WI38 (cell line): Measurements from ENCODE around the gene EXOC3.

Experiments
- H3K4me3 ChIP-seq: 2 replicates; pipeline ENCODE4 v1.5.1; 2011; ENCODE audit warnings: low read depth, mild to moderate bottlenecking, control low read depth, low read length
- TF ChIP-seq, protein P1 (sequence below): IDR thresholded peaks from 2 replicates; pipeline ENCODE4 v1.5.1; 2012; ENCODE audit warnings: low read depth, mild to moderate bottlenecking, control low read depth, low read length

Gene EXOC3

DNA sequence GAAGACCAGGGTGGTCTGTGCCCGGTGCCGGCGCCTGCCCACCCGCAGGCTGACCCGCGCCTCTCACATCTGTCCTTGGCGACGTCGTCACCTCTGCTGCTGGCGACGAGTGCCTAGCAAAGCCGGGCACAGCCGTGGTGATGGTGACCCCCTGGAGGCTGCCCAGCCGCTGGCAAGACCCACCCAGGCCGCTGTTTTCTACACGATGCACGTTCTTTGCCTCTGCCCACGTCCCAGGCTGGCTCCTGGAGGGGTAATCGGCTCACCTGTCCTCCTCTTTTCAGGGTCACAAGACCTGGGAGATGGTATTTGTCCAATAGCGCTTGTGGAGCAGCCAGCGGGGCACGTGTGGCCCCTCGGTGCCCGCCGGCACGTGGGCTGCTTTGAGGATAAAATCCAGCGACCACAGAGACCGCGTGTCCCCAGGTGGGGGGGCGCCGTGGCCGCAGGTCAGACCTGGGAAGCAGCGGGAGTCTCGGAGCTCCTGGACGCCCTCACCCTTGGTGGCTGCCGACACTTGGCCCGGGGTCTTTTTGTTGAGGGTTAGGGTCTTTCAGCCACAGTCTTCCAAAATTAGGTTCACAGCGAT is 51.8 kb downstream of the EXOC3 start:
- no peak overlapping the region for H3K4me3 ChIP-seq
- TF ChIP-seq, protein P1, sequence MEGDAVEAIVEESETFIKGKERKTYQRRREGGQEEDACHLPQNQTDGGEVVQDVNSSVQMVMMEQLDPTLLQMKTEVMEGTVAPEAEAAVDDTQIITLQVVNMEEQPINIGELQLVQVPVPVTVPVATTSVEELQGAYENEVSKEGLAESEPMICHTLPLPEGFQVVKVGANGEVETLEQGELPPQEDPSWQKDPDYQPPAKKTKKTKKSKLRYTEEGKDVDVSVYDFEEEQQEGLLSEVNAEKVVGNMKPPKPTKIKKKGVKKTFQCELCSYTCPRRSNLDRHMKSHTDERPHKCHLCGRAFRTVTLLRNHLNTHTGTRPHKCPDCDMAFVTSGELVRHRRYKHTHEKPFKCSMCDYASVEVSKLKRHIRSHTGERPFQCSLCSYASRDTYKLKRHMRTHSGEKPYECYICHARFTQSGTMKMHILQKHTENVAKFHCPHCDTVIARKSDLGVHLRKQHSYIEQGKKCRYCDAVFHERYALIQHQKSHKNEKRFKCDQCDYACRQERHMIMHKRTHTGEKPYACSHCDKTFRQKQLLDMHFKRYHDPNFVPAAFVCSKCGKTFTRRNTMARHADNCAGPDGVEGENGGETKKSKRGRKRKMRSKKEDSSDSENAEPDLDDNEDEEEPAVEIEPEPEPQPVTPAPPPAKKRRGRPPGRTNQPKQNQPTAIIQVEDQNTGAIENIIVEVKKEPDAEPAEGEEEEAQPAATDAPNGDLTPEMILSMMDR: no peak

DNA sequence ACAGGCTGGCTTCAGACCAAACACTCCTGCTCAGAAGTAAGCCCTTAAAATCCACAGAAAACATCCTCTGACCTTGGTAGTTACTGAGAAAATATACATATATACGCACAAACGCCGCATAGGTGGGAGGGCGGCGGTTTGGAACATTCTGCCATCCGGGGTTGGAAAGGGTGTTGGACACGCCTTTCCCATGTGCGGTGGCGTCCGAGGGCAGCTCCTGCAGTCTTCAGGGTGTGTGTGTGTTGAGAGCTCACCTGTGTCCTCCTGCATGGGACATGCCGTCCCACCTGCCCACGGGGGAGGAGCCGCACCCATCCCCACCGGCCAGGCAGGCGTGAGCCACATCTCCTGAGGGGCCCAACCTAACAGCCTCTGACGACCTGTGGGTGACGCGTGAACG is 53.1 kb downstream of the EXOC3 start:
- TF ChIP-seq, protein P1: no peak
- H3K4me3 ChIP-seq: no peak overlapping the region

DNA sequence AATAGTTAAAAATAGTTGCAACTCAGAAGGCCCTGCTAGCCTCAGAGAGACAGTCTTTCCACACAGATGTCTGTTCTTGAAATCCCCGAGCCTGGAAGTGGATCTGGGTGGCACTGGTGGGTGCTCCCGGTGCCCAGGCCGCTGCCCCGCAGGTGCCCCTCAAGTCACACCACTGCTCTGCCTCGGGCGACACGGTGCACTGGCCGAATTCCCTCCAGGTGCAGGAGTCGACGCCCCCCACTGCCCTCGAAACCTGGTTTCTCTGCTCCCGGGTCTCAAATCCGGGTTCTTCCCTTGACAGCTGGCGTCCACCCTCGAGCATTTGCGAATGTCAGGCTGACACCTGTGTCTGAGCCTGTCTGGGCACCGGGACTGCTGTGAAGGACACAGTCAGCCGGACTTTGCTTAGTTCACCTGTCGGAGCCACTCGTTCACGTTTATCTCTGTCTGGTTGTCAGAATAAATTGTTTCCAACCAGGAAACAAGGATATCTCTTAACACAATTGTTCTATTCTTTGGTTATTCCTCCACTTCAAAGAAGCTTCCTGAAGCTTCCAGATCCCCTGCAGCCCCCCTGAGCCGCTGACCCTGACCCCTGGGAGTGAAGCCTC is 54.2 kb downstream of the EXOC3 start:
- TF ChIP-seq, protein P1: no peak

DNA sequence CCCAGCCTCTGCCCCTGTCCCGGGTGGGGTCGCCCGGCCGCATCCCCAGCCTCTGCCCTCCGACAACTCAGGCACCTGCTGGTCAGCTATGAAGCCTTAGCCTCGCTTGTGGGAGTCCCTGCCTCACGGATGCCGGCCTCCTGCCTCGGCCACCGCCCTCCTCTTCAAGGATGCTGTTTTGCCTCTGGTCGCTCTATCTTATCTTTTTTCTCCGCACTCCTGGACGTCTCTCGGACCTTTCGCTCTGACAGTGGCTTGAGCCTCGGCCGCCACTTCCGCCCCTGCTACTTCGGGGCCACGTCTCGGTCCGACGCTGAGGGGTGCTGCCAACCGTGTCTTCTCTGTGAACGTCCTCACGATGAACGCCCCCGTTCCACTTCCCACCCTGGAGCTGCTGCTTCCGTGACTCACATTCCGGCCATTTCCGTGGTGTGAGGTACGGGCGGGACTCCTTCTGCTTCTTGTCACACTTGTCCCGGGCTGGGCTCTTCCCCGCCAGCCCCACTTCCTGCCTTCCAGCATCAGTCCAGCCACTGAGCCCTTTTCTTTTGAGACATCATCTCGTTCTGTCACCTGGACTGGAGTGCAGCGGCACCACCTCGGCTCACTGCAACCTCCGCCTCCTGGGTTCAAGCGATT is 55.0 kb downstream of the EXOC3 start:
- no peak overlapping the region for H3K4me3 ChIP-seq
- TF ChIP-seq, protein P1: no peak

More for the DNA sequence above, 54.2 kb downstream of the EXOC3 start:
- H3K4me3 ChIP-seq: no peak overlapping the region

DNA sequence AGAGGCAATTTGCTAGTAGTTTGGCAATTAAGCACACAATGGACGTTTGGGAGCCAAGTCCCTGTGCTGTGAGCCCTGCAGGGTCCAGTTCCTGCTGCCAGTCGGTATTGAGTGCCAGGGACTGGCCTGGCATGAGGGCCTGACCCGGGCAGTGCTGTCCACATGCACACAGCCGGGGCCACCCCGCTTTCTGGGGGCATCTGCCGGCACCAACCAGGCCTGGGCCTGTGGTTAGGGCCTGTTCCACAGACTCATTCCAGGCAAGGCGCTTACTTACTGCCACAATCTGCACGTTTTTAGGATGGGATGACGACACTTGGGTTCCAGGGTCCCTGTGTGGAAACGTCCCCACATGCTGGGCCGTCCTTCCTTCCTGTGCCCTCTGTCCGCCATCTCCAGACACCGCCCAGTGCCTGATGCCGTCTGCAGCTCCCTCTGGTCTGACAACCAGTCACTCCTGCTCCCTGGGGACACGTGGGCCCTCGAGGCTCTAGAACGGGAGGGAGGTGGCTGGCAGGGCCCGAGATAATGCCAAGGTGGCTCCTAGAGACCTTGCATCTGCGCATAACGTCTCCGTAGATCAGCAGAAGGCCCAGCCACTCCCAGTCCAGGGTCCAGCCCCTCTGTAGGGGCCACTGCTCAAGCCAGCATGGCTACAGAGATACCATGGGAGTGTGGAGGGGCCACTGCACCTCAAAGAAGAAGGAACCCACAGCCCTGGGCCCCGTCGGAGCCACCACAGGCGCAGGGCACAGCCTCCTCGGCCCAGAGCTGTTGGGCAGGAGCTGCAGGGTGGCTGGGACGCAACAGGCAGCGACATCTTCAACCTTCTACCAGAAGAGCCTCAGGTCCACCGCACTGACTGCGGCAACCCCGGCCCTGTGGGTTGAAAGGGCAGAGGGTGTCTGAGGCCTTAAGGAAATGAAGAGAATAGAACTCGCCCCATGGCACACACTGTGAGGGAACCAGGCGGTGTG is 56.5 kb downstream of the EXOC3 start:
- TF ChIP-seq, protein P1: no peak
- H3K4me3 ChIP-seq: no peak overlapping the region

DNA sequence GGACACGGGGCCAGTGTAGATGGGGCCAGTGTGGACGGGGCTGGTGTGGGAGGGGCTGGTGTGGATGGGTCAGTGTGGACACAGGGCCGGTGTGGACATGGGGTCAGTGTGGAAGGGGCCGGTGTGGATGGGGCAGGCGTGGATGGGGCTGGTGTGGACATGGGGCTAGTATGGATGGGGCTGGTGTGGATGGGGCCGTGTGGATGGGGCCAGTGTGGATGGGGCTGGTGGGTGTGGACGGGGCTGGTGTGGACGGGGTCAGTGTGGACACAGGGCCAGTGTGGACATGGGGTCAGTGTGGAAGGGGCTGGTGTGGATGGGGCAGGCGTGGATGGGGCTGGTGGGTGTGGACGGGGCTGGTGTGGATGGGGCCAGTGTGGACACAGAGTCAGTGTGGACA is 57.5 kb downstream of the EXOC3 start:
- TF ChIP-seq, protein P1: no peak

More for the DNA sequence above, 57.5 kb downstream of the EXOC3 start:
- no peak overlapping the region for H3K4me3 ChIP-seq
